H9 (cell line): ENCODE data around the gene COTL1. TPM values are rescaled to one million over a fixed set of nuclear protein-coding genes. Genes with fewer than 3 reads are reported as not detected.

Experiments used
- DNase-seq: peaks from one replicate; pipeline ENCODE4 v3.0.0-alpha.2; 2017
- H2AFZ ChIP-seq: one replicate; pipeline ENCODE4 v1.6.1; 2013; ENCODE audit warnings: mild to moderate bottlenecking, low read length, control low read depth, moderate library complexity
- H2AK5ac ChIP-seq: 2 replicates; pipeline ENCODE4 v1.6.1; 2013; ENCODE audit warnings: low read length, control low read depth, mixed read lengths; ENCODE audit not compliant: insufficient read length
- H2BK120ac ChIP-seq: one replicate; pipeline ENCODE4 v1.6.1; 2013; ENCODE audit warnings: low read depth, mild to moderate bottlenecking, low read length, control low read depth, inconsistent platforms; ENCODE audit not compliant: poor library complexity, severe bottlenecking
- H2BK12ac ChIP-seq: 2 replicates; pipeline ENCODE4 v1.6.1; 2013; ENCODE audit warnings: low read length, control low read depth, mixed read lengths, low read depth; ENCODE audit not compliant: insufficient read length
- H2BK15ac ChIP-seq: 2 replicates; pipeline ENCODE4 v1.6.1; 2013; ENCODE audit warnings: low read depth, low read length, control low read depth
- H2BK20ac ChIP-seq: one replicate; pipeline ENCODE4 v1.6.1; 2013; ENCODE audit warnings: low read depth, mild to moderate bottlenecking, low read length, control low read depth, inconsistent platforms; ENCODE audit not compliant: poor library complexity, severe bottlenecking
- H2BK5ac ChIP-seq: 2 replicates; pipeline ENCODE4 v1.6.1; 2013; ENCODE audit warnings: low read length, control low read depth, mixed read lengths; ENCODE audit not compliant: insufficient read length
- H3K14ac ChIP-seq: 2 replicates; pipeline ENCODE4 v1.6.1; 2013; ENCODE audit warnings: low read length, control low read depth; ENCODE audit not compliant: insufficient read depth
- H3K18ac ChIP-seq: 2 replicates; pipeline ENCODE4 v1.6.1; 2013; ENCODE audit warnings: low read depth, mild to moderate bottlenecking, mixed read lengths, low read length, control low read depth; ENCODE audit not compliant: insufficient read length
- H3K23ac ChIP-seq: 2 replicates; pipeline ENCODE4 v1.6.1; 2013; ENCODE audit warnings: low read length, control low read depth, mixed read lengths, low read depth; ENCODE audit not compliant: insufficient read length
- H3K23me2 ChIP-seq: 2 replicates; pipeline ENCODE4 v1.6.1; 2013; ENCODE audit warnings: low read depth, mild to moderate bottlenecking, mixed read lengths, low read length, control low read depth; ENCODE audit not compliant: insufficient read length, poor library complexity, severe bottlenecking
- H3K27ac ChIP-seq: 2 replicates; pipeline ENCODE4 v1.5.1; 2013; ENCODE audit warnings: low read length, control low read depth, mixed read lengths, low read depth; ENCODE audit not compliant: insufficient read length
- H3K27me3 ChIP-seq: 2 replicates; pipeline ENCODE4 v1.6.1; 2013; ENCODE audit warnings: low read length, control low read depth, inconsistent platforms; ENCODE audit not compliant: insufficient read depth
- H3K4ac ChIP-seq: 2 replicates; pipeline ENCODE4 v1.6.1; 2013; ENCODE audit warnings: low read depth, mild to moderate bottlenecking, control low read depth, inconsistent platforms, low read length, moderate library complexity
- H3K4me1 ChIP-seq: 2 replicates; pipeline ENCODE4 v1.6.1; 2013; ENCODE audit warnings: low read length, control low read depth, inconsistent platforms; ENCODE audit not compliant: insufficient read depth
- H3K4me2 ChIP-seq: 2 replicates; pipeline ENCODE4 v1.6.1; 2013; ENCODE audit warnings: low read length, control low read depth, mixed read lengths; ENCODE audit not compliant: insufficient read length, insufficient read depth
- H3K56ac ChIP-seq: 2 replicates; pipeline ENCODE4 v1.6.1; 2013; ENCODE audit warnings: low read depth, mild to moderate bottlenecking, mixed read lengths, low read length, control low read depth; ENCODE audit not compliant: insufficient read length
- H3K79me1 ChIP-seq: 2 replicates; pipeline ENCODE4 v1.6.1; 2013; ENCODE audit warnings: low read depth, mild to moderate bottlenecking, moderate library complexity, low read length, control low read depth, inconsistent platforms; ENCODE audit not compliant: insufficient read depth, poor library complexity, severe bottlenecking
- H3K79me2 ChIP-seq: 2 replicates; pipeline ENCODE4 v1.6.1; 2013; ENCODE audit warnings: low read length, control low read depth, inconsistent platforms; ENCODE audit not compliant: insufficient read depth
- H3K9ac ChIP-seq: 2 replicates; pipeline ENCODE4 v1.6.1; 2013; ENCODE audit warnings: low read length, control low read depth, mixed read lengths; ENCODE audit not compliant: insufficient read length; ENCODE audit errors: extremely low read depth
- H3K9me3 ChIP-seq: one replicate; pipeline ENCODE4 v1.6.1; 2013; ENCODE audit warnings: low read depth, low read length, inconsistent platforms; ENCODE audit not compliant: control insufficient read depth
- H3T11ph ChIP-seq: one replicate; pipeline ENCODE4 v1.6.1; 2013; ENCODE audit warnings: mild to moderate bottlenecking, low read length, control low read depth, inconsistent platforms
- H4K20me1 ChIP-seq: one replicate; pipeline ENCODE4 v1.6.1; 2013; ENCODE audit not compliant: control insufficient read depth, insufficient read length, insufficient read depth
- H4K5ac ChIP-seq: 2 replicates; pipeline ENCODE4 v1.6.1; 2013; ENCODE audit warnings: low read depth, mild to moderate bottlenecking, mixed read lengths, low read length, control low read depth; ENCODE audit not compliant: insufficient read length
- H4K8ac ChIP-seq: replicated peaks from 2 replicates; pipeline ENCODE4 v1.6.1; 2013; ENCODE audit warnings: low read length, control low read depth, mixed read lengths, low read depth; ENCODE audit not compliant: insufficient read length
- H4K91ac ChIP-seq: 2 replicates; pipeline ENCODE4 v1.6.1; 2013; ENCODE audit warnings: low read depth, mild to moderate bottlenecking, moderate library complexity, mixed read lengths, low read length, control low read depth; ENCODE audit not compliant: insufficient read length
- H3K27ac Mint-ChIP-seq, 3 experiments: 2 replicates in 2 of 3; 3 replicates in 1 of 3; pipeline ENCODE4 v1.8.0; 2020 to 2021; ENCODE audit warnings: mixed read lengths in 3 of 3, mild to moderate bottlenecking in 1 of 3, moderate library complexity in 1 of 3
- H3K27me3 Mint-ChIP-seq: 2 replicates; pipeline ENCODE4 v1.8.0; 2021; ENCODE audit warnings: low read depth, mild to moderate bottlenecking, moderate library complexity, mixed read lengths
- H3K36me3 Mint-ChIP-seq, 3 experiments: 2 replicates in 2 of 3; 3 replicates in 1 of 3; pipeline ENCODE4 v1.8.0; 2020 to 2021; ENCODE audit warnings: low read depth in 3 of 3, mixed read lengths in 3 of 3; ENCODE audit not compliant: insufficient read depth in 1 of 3
- H3K4me1 Mint-ChIP-seq, 2 experiments: 2 replicates each; pipeline ENCODE4 v1.8.0; 2020; ENCODE audit warnings: mixed read lengths in 2 of 2
- H3K4me3 Mint-ChIP-seq, 2 experiments: 2 replicates in 1 of 2; 3 replicates in 1 of 2; pipeline ENCODE4 v1.8.0; 2020 to 2021; ENCODE audit warnings: mild to moderate bottlenecking in 2 of 2, mixed read lengths in 2 of 2, moderate library complexity in 1 of 2
- H3K9me3 Mint-ChIP-seq, 2 experiments: 2 replicates in 1 of 2; 3 replicates in 1 of 2; pipeline ENCODE4 v1.8.0; 2020; ENCODE audit warnings: mild to moderate bottlenecking in 2 of 2, mixed read lengths in 2 of 2, moderate library complexity in 1 of 2
- WGBS: extraction: QIAGEN DNeasy Blood & Tissue Kit; methylation state at CpG from one replicate; pipeline ENCODE4 v1.1.7; 2013; ENCODE audit warnings: missing lambda C conversion rate, low lambda C conversion rate, mixed read lengths; ENCODE audit not compliant: insufficient read length; ENCODE audit errors: extremely low coverage; 5-methylcytosine and 5-hydroxymethylcytosine counted together
- total RNA-seq: library from RNA; stranded (reverse); gene quantifications from 2 replicates; pipeline ENCODE4 v1.2.1, GENCODE V29; 2021
- TF ChIP-seq, protein P1 (sequence below): fragments of 200-600 bp; sonication (generic); conservative IDR thresholded peaks from 3 replicates; pipeline ENCODE4 v1.8.0; 2021; ENCODE audit warnings: antibody characterized with exemption, mild to moderate bottlenecking

COTL1 gene
- total RNA-seq, 1 experiment from 2014 or later, result 81.4 TPM

DNA sequence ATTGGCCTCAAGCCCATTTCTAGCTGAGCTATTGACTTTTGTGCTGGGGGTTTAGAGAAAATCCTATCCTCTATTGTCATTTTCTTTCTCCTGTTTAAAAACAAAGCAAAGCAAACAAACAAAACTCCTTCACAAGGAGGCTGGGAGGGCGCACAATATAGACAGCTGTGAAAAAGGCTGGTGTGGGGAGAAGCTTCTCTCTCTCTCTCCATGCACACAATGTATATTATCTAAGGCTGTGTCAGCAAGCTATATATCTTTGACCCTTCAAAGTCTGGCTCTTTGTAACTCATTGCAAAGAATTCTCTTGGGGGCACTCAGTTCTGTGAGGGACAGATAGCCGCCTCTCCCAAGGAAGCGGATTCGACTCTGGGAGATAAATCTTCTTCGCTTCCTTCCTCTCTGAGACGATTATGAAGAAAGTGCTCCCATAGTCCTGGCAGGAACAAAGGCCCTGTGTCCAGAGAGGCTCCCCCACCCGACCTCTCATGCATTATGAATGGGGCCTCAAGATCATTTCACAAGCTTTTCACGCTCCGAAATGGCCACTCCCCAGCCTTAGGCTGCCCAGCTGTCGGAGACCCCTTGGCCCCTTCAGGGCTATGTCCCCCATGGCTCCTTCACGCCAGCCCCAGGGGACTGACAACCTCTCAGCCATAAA is 80.3 kb downstream of the COTL1 start:
- Histone ChIP-seq H3K27ac (no peak overlapping the region), H3K56ac (no peak overlapping the region), H3K4me2 (no peak overlapping the region), H2AFZ (no peak overlapping the region), H4K5ac (no peak overlapping the region), H3T11ph (no peak overlapping the region), H3K79me1 (no peaks in the 10 kb centered on the region), H3K18ac (no peak overlapping the region), H3K9ac (no peak overlapping the region), H3K14ac (no peak overlapping the region), H3K23ac (no peak overlapping the region), H3K23me2 (no peaks in the 10 kb centered on the region), H3K9me3 (no peaks in the 10 kb centered on the region), H2BK12ac (no peak overlapping the region), H2BK20ac (no peak overlapping the region), H4K20me1 (no peaks in the 10 kb centered on the region), H4K8ac (no peak overlapping the region), H2BK5ac (no peak overlapping the region), H3K4me1 (peaks cover 14% of the 10 kb centered on the region), H2BK15ac (no peak overlapping the region), H3K79me2 (no peaks in the 10 kb centered on the region), H3K4ac (no peak overlapping the region), H2BK120ac (no peak overlapping the region), H2AK5ac (no peak overlapping the region), H4K91ac (no peak overlapping the region), H3K27me3 (no peaks in the 10 kb centered on the region)
- H3K4me3 Mint-ChIP-seq, result no peak overlapping the region
- TF ChIP-seq, protein P1, sequence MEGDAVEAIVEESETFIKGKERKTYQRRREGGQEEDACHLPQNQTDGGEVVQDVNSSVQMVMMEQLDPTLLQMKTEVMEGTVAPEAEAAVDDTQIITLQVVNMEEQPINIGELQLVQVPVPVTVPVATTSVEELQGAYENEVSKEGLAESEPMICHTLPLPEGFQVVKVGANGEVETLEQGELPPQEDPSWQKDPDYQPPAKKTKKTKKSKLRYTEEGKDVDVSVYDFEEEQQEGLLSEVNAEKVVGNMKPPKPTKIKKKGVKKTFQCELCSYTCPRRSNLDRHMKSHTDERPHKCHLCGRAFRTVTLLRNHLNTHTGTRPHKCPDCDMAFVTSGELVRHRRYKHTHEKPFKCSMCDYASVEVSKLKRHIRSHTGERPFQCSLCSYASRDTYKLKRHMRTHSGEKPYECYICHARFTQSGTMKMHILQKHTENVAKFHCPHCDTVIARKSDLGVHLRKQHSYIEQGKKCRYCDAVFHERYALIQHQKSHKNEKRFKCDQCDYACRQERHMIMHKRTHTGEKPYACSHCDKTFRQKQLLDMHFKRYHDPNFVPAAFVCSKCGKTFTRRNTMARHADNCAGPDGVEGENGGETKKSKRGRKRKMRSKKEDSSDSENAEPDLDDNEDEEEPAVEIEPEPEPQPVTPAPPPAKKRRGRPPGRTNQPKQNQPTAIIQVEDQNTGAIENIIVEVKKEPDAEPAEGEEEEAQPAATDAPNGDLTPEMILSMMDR, result no peak
- no peaks in the 10 kb centered on the region for H3K9me3 Mint-ChIP-seq
- no peaks in the 10 kb centered on the region; the same call in 1 of the 2 replicates for H3K27me3 Mint-ChIP-seq
- WGBS, result no CpG with 5 or more reads among the region's 11 CpGs
- H3K36me3 Mint-ChIP-seq, result no peaks in the 10 kb centered on the region
- peaks cover 28 to 36% of the 10 kb centered on the region in 2 experiments for H3K4me1 Mint-ChIP-seq
- no peak for DNase-seq
- H3K27ac Mint-ChIP-seq, result peak overlapping the region in 1 of 3 experiments; percentile 35; a peak in 1 of 7 replicates
